ENCODE results near the gene FSD1.

FSD1 gene

GRCh38 chr19:4305257-4305612, 837 bp downstream of the FSD1 start:
- H3K4me3 ChIP-seq (ENCODE audit: low read depth, low read length), result no peak overlapping the region
- TF ChIP-seq CTCF (IDR thresholded peaks at IDR 0.05; ENCODE audit: control insufficient read depth, extremely low read depth, insufficient read depth), result no peak

GRCh38 chr19:4305659-4306058, 1.3 kb downstream of the FSD1 start:
- no peak overlapping the region for H3K4me3 ChIP-seq (ENCODE audit: low read depth, low read length)
- no peak for DNase-seq (ENCODE audit: low read depth)
- TF ChIP-seq CTCF (IDR thresholded peaks at IDR 0.05; ENCODE audit: control insufficient read depth, extremely low read depth, insufficient read depth), result no peak

More at GRCh38 chr19:4305257-4305612, 837 bp downstream of the FSD1 start:
- no peak for DNase-seq (ENCODE audit: low read depth)

GRCh38 chr19:4310247-4311121, 6.1 kb downstream of the FSD1 start:
- DNase-seq (ENCODE audit: low read depth), result no peak
- TF ChIP-seq CTCF (IDR thresholded peaks at IDR 0.05; ENCODE audit: control insufficient read depth, extremely low read depth, insufficient read depth), result no peak
- no peak overlapping the region for H3K4me3 ChIP-seq (ENCODE audit: low read depth, low read length)

GRCh38 chr19:4313847-4314490, 9.6 kb downstream of the FSD1 start:
- no peak overlapping the region for H3K4me3 ChIP-seq (ENCODE audit: low read depth, low read length)
- no peak for DNase-seq (ENCODE audit: low read depth)
- TF ChIP-seq CTCF (IDR thresholded peaks at IDR 0.05; ENCODE audit: control insufficient read depth, extremely low read depth, insufficient read depth), result no peak

- no peak overlapping the region for H3K4me3 ChIP-seq (ENCODE audit: low read depth, low read length)
- no peak for TF ChIP-seq CTCF (IDR thresholded peaks at IDR 0.05; ENCODE audit: control insufficient read depth, extremely low read depth, insufficient read depth)
- no peak for DNase-seq (ENCODE audit: low read depth)
These were observed 12.6 kb downstream of the FSD1 start for GRCh38 chr19:4316956-4317355.

- no peak overlapping the region for H3K4me3 ChIP-seq (ENCODE audit: low read depth, low read length)
- DNase-seq (ENCODE audit: low read depth), result no peak
- no peak for TF ChIP-seq CTCF (IDR thresholded peaks at IDR 0.05; ENCODE audit: control insufficient read depth, extremely low read depth, insufficient read depth)
These were observed 14.1 kb downstream of the FSD1 start for GRCh38 chr19:4318460-4318859.

Measured in LNCaP clone FGC (cell line).